ENCODE results near the gene PEX10.

DNA sequence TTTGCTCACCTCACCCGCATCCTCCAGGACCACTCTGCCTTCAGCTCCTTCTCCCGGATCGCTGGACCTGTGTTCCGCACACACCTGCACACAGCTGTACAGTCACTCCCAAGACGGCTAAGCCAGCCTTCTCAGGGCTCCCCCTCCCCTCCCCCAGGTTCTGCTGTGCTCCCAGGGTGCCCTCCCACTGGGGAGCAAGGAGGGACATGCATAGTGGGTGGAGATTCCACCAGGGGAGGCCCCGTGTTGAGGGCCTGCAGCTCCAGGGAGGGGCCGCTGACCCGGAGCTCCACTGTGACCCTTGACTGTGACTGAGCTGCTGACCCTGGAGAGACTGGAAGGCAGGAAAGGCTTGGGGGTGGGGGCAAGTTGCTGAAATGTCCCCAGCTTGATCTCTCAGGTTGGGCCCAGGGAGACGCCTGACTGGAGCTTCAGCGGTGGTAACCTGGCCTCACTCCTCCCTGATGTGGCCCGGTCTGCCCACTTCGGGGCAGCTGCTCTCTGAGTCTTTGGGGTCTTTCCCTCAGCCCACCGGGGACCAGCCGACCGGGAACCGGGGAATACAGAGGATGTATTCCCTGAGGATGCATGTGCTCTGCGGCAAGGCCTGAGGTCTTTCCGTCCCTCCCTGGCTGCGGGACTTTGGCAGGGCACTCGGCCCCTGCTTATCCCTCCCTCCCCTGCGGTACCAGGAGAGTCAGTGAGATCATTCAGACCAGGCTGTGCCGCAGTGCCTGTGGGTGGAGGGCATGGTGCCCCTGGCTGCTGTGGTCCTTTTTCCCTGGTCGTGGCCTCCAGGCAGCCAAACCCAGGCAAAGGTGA is 35.1 kb upstream of the PEX10 start:
- no peak for TF ChIP-seq POLR2A (IDR thresholded peaks at IDR 0.05)
- TF ChIP-seq, protein P1, sequence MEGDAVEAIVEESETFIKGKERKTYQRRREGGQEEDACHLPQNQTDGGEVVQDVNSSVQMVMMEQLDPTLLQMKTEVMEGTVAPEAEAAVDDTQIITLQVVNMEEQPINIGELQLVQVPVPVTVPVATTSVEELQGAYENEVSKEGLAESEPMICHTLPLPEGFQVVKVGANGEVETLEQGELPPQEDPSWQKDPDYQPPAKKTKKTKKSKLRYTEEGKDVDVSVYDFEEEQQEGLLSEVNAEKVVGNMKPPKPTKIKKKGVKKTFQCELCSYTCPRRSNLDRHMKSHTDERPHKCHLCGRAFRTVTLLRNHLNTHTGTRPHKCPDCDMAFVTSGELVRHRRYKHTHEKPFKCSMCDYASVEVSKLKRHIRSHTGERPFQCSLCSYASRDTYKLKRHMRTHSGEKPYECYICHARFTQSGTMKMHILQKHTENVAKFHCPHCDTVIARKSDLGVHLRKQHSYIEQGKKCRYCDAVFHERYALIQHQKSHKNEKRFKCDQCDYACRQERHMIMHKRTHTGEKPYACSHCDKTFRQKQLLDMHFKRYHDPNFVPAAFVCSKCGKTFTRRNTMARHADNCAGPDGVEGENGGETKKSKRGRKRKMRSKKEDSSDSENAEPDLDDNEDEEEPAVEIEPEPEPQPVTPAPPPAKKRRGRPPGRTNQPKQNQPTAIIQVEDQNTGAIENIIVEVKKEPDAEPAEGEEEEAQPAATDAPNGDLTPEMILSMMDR (IDR thresholded peaks at IDR 0.05), result no peak
